Measurements from ENCODE around the gene RALB. TPM values are rescaled to one million over a fixed set of nuclear protein-coding genes. Genes with fewer than 3 reads are reported as not detected.

Gene RALB
- total RNA-seq, 1 experiment from 2014 or later = 17.1 TPM

GRCh38 chr2:120319686-120320317 is 67.2 kb downstream of the RALB start (continued):
- no peak for TF ChIP-seq ZBTB43 (CRISPR knock-in tag; IDR thresholded peaks at IDR 0.05)
- TF ChIP-seq GABPB1 (CRISPR knock-in tag; IDR thresholded peaks at IDR 0.05) = no peak
- no peak for TF ChIP-seq ELF4 (CRISPR knock-in tag; IDR thresholded peaks at IDR 0.05; ENCODE audit: low read depth)
- TF ChIP-seq E2F4 (CRISPR knock-in tag; IDR thresholded peaks at IDR 0.05; ENCODE audit: borderline replicate concordance, low read depth) = no peak

- Mint-ChIP-seq H3K27ac (no peak overlapping the region), H3K36me3 (no peaks in the 10 kb centered on the region), H3K4me1 (no peaks in the 10 kb centered on the region), H3K9me3 (no peaks in the 10 kb centered on the region), H3K27me3 (ENCODE audit: low read depth) (peaks cover 15% of the 10 kb centered on the region), H3K4me3 (no peak overlapping the region)
- no peak for ATAC-seq
- ChIA-PET CTCF (interaction anchor here (0.6 to 1.0 kb wide), 4 partner anchors 16 to 233 kb away, joined by 3 to 6 read pairs (median 4); no protein-coding TSS in a partner anchor), POLR2A (interaction anchor here (0.6 kb wide), 1 partner anchor 358 kb away, joined by 6 read pairs; no protein-coding TSS in a partner anchor)
- DNase-seq (ENCODE audit: low spot score) = no peak
- TF ChIP-seq JUN (CRISPR knock-in tag; IDR thresholded peaks at IDR 0.05) (no peak), ATF2 (CRISPR knock-in tag; IDR thresholded peaks at IDR 0.05; ENCODE audit: borderline replicate concordance, low read depth) (no peak), ZNF281 (CRISPR knock-in tag; IDR thresholded peaks at IDR 0.05) (no peak), ZNF416 (CRISPR knock-in tag; IDR thresholded peaks at IDR 0.05) (no peak), CTCF (IDR thresholded peaks at IDR 0.05) (no peak), FOXP4 (CRISPR knock-in tag; IDR thresholded peaks at IDR 0.05) (no peak), NR2C2 (CRISPR knock-in tag; IDR thresholded peaks at IDR 0.05) (no peak), AFF4 (CRISPR knock-in tag; IDR thresholded peaks at IDR 0.05; ENCODE audit: borderline replicate concordance) (no peak), OVOL2 (CRISPR knock-in tag; IDR thresholded peaks at IDR 0.05; ENCODE audit: borderline replicate concordance) (no peak), ETV6 (CRISPR knock-in tag; IDR thresholded peaks at IDR 0.05) (no peak), ATF3 (CRISPR knock-in tag; conservative IDR thresholded peaks at IDR 0.05) (no peak), ESRRA (CRISPR knock-in tag; IDR thresholded peaks at IDR 0.05; ENCODE audit: borderline replicate concordance) (no peak), MLX (CRISPR knock-in tag; IDR thresholded peaks at IDR 0.05) (no peak), ZNF263 (CRISPR knock-in tag; IDR thresholded peaks at IDR 0.05; ENCODE audit: low read depth) (no peak)
Measured at GRCh38 chr2:120320318-120320851, 67.7 kb downstream of the RALB start.
